Bronchial epithelial cell (primary cell): ENCODE data around the gene GCK. TPM values are rescaled to one million over a fixed set of nuclear protein-coding genes. Genes with fewer than 3 reads are reported as not detected.

Experiments used
- DNase-seq: peaks from one replicate; pipeline ENCODE4 v3.0.0-alpha.2; 2010; ENCODE audit warnings: low read depth
- FAIRE-seq: peaks from 2 replicates; lab custom pipeline; 2011; peaks lifted over from hg19 to GRCh38; lab: Jason Lieb, UNC
- H3K27me3 ChIP-seq: 2 replicates; pipeline ENCODE4 v1.5.1; 2011; ENCODE audit warnings: low read length; ENCODE audit not compliant: control insufficient read depth, insufficient read depth
- H3K36me3 ChIP-seq: 2 replicates; pipeline ENCODE4 v1.5.1; 2011; ENCODE audit warnings: low read length; ENCODE audit not compliant: control insufficient read depth, insufficient read depth
- H3K4me3 ChIP-seq: 2 replicates; pipeline ENCODE4 v1.5.1; 2011; ENCODE audit warnings: mild to moderate bottlenecking, low read depth, low read length, control low read depth
- total RNA-seq: library from RNA; depleted of rRNA; stranded (reverse); fragments of >200 nt; gene quantifications from 2 replicates; pipeline ENCODE4 v1.2.1, GENCODE V29; 2014
- TF ChIP-seq, protein P1 (sequence below): IDR thresholded peaks from 2 replicates; pipeline ENCODE4 v1.5.1; 2011; ENCODE audit warnings: mild to moderate bottlenecking, moderate library complexity, low read length, control low read depth, inconsistent platforms; ENCODE audit not compliant: insufficient read depth, severe bottlenecking

The GCK gene
- total RNA-seq, 1 donor from 2014 or later = 0.53 TPM

DNA sequence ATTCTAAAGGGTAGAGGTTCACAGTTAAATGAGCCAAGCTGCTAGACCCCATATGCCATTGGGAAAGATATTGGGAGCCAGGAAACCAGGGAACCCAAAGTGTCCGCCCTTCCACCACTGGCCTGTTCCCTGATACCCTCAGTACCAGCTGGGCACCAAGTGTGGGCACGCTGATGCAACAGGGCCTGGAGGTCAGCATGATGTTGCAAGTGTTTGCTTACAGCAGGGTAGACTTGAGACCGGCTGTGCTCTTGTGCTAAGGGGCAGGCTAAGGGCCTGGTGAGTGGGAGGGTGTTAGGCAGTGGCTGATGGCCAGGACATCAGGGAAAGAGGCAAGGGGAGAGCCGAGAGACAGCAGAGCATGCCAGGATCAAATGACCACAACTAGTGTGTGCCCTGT, 27.1 kb downstream of the GCK start:
- Histone ChIP-seq H3K4me3 (no peak overlapping the region), H3K36me3 (no peaks in the 10 kb centered on the region), H3K27me3 (no peaks in the 10 kb centered on the region)
- DNase-seq = no peak
- FAIRE-seq = no peak
- TF ChIP-seq, protein P1, sequence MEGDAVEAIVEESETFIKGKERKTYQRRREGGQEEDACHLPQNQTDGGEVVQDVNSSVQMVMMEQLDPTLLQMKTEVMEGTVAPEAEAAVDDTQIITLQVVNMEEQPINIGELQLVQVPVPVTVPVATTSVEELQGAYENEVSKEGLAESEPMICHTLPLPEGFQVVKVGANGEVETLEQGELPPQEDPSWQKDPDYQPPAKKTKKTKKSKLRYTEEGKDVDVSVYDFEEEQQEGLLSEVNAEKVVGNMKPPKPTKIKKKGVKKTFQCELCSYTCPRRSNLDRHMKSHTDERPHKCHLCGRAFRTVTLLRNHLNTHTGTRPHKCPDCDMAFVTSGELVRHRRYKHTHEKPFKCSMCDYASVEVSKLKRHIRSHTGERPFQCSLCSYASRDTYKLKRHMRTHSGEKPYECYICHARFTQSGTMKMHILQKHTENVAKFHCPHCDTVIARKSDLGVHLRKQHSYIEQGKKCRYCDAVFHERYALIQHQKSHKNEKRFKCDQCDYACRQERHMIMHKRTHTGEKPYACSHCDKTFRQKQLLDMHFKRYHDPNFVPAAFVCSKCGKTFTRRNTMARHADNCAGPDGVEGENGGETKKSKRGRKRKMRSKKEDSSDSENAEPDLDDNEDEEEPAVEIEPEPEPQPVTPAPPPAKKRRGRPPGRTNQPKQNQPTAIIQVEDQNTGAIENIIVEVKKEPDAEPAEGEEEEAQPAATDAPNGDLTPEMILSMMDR = no peak

DNA sequence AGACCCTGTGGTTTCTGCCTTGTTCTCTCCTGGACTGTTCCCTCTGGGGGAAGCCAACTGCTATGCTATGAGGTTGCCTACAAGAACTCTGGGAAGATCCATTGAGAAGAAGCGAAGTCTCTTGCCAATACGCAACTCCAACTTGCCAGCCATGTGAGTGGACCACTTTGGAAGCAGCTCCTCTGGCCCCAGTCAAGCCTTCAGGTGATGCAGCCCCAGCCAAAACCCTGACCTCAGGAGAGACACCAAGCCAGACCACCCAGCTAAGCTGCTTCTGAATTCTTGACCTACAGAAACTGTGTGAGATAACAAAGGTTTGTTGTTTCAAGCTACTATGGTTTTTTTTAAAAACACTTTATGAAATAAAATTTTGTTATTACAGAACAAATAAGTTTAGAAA, 27.9 kb downstream of the GCK start:
- H3K27me3 ChIP-seq = no peaks in the 10 kb centered on the region
- no peaks in the 10 kb centered on the region for H3K36me3 ChIP-seq
- TF ChIP-seq, protein P1 = no peak
- FAIRE-seq (no peak), DNase-seq (no peak)
- H3K4me3 ChIP-seq = no peak overlapping the region

DNA sequence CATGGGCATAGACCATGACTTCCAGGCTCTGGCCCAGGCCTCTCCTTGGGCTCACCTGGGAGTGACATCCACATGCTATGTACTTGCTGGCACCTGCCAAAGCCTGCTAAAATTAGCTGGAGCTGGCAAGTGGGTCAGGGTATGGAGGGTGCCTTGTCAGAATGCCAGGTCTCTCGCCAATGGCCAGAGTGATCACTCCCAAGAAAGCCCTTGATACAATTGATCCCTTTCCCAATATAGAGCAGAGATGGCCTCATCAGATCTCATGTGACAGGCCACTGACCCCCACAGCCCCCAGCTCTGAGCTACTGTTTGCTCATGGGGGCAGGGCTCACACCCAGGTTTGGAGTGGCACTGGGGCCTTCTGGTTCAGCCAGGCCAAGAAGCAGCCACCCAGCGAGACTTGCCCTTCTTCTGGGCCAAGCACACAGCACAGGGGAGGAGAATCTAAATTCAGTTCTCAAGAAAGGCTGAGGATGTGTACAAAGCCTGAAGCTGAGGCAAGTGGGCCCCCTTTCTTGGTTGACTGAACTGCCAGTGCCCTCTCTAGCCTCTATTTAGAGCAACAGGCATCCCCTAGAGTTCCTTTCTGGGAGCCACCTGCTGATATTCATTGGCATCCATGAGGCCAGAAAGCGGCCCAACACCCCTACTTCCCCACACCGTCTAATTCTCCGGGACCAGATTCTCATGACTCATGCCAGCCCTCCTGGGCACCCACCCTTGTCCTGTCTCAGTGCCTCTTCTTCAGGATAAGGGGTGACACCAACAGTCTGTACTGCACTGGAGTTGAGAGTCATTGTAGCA, 29.2 kb downstream of the GCK start:
- no peaks in the 10 kb centered on the region for H3K36me3 ChIP-seq
- TF ChIP-seq, protein P1 = no peak
- FAIRE-seq (no peak), DNase-seq (no peak)
- H3K27me3 ChIP-seq = no peaks in the 10 kb centered on the region
- H3K4me3 ChIP-seq = no peak overlapping the region

- Histone ChIP-seq H3K27me3 (peaks cover 2% of the 10 kb centered on the region), H3K36me3 (no peaks in the 10 kb centered on the region), H3K4me3 (no peak overlapping the region)
- TF ChIP-seq, protein P1 = no peak
- no peak for DNase-seq
- FAIRE-seq = no peak
These were observed 30.2 kb downstream of the GCK start for GRCh38 chr7:44158873-44159631.

DNA sequence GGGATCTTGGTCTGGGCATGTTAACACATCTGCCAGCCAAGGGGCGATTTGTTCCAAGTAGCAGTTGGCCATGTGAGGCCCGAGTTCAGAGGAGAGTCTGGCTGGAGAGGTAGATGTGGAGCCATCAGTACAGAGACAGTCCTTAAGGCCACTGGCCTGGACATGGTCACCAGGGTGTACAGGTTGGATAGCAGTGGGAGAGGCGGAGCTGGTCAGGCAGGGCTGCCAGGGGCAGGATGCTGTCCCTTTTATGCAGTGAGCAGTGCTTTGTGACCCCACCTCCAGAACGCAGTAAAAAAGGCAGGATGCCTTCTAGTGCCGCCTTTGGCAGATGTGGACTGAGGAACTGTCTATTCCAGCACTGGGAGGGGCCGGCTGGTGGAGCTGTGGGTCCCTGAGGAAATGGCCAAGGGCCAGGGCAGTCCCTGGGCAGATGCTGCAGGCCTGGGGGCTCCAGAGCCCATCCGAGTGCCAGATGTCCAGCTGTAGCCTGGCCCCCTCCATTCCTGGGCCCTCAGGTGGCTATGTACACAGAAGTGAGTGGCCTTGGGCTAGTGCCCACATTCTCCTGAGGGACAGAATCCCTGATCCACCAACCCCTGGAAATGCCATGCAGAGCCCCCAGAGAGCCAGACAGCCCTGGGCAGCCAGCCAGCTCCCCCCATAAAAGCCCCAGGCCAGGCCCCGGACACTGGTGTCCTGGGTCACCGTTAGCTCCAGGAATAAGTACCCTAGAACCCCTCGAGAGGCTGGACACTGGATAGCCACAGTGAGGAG, 31.0 kb downstream of the GCK start:
- TF ChIP-seq, protein P1 = no peak
- FAIRE-seq = no peak
- DNase-seq = no peak
- H3K27me3 ChIP-seq = peaks cover 2% of the 10 kb centered on the region
- no peaks in the 10 kb centered on the region for H3K36me3 ChIP-seq
- no peak overlapping the region for H3K4me3 ChIP-seq
